Measurements from ENCODE around the gene TLCD5. TPM values are rescaled to one million over a fixed set of nuclear protein-coding genes. Genes with fewer than 3 reads are reported as not detected.

Gene TLCD5
- total RNA-seq, 1 experiment from 2014 or later, result 8.3 TPM

DNA sequence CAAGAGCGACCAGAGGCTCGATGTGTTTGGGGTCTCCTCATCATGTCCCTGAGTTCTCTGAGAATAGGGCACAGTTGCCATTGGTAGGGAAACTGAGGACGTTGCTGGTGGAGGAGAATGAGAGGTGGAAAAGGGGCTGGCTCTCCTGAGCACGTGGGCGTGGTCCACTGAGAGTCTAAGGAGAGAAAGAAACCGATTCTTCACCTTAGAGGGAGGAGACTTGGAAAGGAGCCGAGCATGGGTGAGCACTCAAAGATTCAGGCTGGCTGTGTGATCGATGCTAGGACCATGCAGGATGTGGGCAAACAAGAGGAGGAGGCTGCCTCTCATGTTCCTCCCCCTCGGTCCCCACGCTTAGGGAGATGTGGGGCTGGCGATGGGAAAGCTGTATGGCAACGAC lies 19.8 kb upstream of the TLCD5 start:
- ATAC-seq (no peak), DNase-seq (ENCODE audit: low spot score) (no peak)
- TF ChIP-seq ZNF138 (CRISPR knock-in tag; conservative IDR thresholded peaks at IDR 0.05), result no peak
- no peak for TF ChIP-seq RELA (CRISPR knock-in tag; IDR thresholded peaks at IDR 0.05; ENCODE audit: borderline replicate concordance)
- TF ChIP-seq NR2C2 (CRISPR knock-in tag; IDR thresholded peaks at IDR 0.05), result no peak
- TF ChIP-seq NFYB (CRISPR knock-in tag; conservative IDR thresholded peaks at IDR 0.05; ENCODE audit: low read depth), result no peak
- no peak for TF ChIP-seq SMAD4 (CRISPR knock-in tag; IDR thresholded peaks at IDR 0.05)
- no peak for TF ChIP-seq KAT7 (CRISPR knock-in tag; IDR thresholded peaks at IDR 0.05; ENCODE audit: borderline replicate concordance)
- TF ChIP-seq MYBL2 (CRISPR knock-in tag; IDR thresholded peaks at IDR 0.05), result no peak
- Mint-ChIP-seq H3K9me3 (no peaks in the 10 kb centered on the region), H3K27me3 (ENCODE audit: low read depth) (peaks cover 6% of the 10 kb centered on the region), H3K4me1 (peaks cover 17% of the 10 kb centered on the region), H3K4me3 (no peak overlapping the region), H3K27ac (no peak overlapping the region), H3K36me3 (no peaks in the 10 kb centered on the region)
- ChIA-PET POLR2A (no interaction called here), CTCF (interaction anchor here (0.7 to 17.0 kb wide), 6 partner anchors 13 to 135 kb away, joined by 3 to 623 read pairs (median 4); partner anchors contain the start of gene POU2F3)

DNA sequence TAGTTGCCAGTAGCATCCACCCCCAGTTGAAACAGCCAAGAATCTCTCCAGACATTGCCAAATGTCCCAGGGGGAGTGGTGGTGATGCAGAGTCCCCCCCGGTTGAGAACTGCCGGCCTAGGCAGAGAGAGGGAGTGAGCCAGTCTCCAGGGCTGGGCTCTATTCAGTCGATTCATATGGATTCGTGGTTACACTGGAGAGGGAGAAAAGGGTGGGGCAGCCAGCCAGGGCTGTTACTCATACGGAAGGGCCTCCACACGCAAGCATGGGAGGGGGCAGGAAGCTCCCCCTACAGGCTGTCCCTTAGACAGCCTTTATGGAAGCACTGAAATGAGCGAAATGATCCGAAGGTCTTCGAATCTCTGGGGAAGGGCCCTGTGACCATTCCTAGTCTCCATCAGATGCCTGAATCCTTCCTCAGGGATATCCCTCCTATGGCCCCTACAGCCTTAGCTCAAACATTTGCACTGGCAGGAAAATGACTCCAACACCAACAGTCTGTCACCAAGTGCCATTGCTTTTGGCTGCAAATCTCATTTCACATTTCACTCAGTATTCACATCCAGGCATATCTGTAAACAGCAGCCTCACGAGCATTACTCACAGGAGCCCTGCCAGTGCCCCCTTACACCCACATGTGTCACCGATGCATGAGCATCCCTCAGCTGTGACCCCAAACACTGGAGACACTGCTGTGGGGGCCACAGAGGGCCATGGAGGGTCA lies 18.4 kb upstream of the TLCD5 start:
- DNase-seq (ENCODE audit: low spot score) (peak; percentile 52), ATAC-seq (peak; percentile 85)
- H3K36me3 Mint-ChIP-seq, result no peaks in the 10 kb centered on the region
- peaks cover 6% of the 10 kb centered on the region for H3K27me3 Mint-ChIP-seq (ENCODE audit: low read depth)
- H3K4me3 Mint-ChIP-seq, result no peak overlapping the region
- ChIA-PET POLR2A (no interaction called here), CTCF (interaction anchor here (0.6 to 17.0 kb wide), 10 partner anchors 15 to 607 kb away, joined by 3 to 623 read pairs (median 4); partner anchors contain the start of genes ARHGEF12 and POU2F3)
- H3K27ac Mint-ChIP-seq, result no peak overlapping the region
- no peaks in the 10 kb centered on the region for H3K9me3 Mint-ChIP-seq
- peaks cover 17% of the 10 kb centered on the region for H3K4me1 Mint-ChIP-seq
- TF ChIP-seq CBFB (CRISPR knock-in tag; IDR thresholded peaks at IDR 0.05; ENCODE audit: low read depth) (no peak), EMX1 (CRISPR knock-in tag; IDR thresholded peaks at IDR 0.05) (no peak), ZNF138 (CRISPR knock-in tag; conservative IDR thresholded peaks at IDR 0.05) (no peak), MYBL2 (CRISPR knock-in tag; IDR thresholded peaks at IDR 0.05) (no peak)
- TF ChIP-seq, protein P1, sequence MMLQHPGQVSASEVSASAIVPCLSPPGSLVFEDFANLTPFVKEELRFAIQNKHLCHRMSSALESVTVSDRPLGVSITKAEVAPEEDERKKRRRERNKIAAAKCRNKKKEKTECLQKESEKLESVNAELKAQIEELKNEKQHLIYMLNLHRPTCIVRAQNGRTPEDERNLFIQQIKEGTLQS (CRISPR knock-in tag; conservative IDR thresholded peaks at IDR 0.05), result no peak
- TF ChIP-seq, protein P2, sequence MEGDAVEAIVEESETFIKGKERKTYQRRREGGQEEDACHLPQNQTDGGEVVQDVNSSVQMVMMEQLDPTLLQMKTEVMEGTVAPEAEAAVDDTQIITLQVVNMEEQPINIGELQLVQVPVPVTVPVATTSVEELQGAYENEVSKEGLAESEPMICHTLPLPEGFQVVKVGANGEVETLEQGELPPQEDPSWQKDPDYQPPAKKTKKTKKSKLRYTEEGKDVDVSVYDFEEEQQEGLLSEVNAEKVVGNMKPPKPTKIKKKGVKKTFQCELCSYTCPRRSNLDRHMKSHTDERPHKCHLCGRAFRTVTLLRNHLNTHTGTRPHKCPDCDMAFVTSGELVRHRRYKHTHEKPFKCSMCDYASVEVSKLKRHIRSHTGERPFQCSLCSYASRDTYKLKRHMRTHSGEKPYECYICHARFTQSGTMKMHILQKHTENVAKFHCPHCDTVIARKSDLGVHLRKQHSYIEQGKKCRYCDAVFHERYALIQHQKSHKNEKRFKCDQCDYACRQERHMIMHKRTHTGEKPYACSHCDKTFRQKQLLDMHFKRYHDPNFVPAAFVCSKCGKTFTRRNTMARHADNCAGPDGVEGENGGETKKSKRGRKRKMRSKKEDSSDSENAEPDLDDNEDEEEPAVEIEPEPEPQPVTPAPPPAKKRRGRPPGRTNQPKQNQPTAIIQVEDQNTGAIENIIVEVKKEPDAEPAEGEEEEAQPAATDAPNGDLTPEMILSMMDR (IDR thresholded peaks at IDR 0.05), result peak; percentile 34; the same call in 1 of the 2 replicates
- TF ChIP-seq, protein P3, sequence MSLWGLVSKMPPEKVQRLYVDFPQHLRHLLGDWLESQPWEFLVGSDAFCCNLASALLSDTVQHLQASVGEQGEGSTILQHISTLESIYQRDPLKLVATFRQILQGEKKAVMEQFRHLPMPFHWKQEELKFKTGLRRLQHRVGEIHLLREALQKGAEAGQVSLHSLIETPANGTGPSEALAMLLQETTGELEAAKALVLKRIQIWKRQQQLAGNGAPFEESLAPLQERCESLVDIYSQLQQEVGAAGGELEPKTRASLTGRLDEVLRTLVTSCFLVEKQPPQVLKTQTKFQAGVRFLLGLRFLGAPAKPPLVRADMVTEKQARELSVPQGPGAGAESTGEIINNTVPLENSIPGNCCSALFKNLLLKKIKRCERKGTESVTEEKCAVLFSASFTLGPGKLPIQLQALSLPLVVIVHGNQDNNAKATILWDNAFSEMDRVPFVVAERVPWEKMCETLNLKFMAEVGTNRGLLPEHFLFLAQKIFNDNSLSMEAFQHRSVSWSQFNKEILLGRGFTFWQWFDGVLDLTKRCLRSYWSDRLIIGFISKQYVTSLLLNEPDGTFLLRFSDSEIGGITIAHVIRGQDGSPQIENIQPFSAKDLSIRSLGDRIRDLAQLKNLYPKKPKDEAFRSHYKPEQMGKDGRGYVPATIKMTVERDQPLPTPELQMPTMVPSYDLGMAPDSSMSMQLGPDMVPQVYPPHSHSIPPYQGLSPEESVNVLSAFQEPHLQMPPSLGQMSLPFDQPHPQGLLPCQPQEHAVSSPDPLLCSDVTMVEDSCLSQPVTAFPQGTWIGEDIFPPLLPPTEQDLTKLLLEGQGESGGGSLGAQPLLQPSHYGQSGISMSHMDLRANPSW (CRISPR knock-in tag; conservative IDR thresholded peaks at IDR 0.05; ENCODE audit: low read depth), result no peak

DNA sequence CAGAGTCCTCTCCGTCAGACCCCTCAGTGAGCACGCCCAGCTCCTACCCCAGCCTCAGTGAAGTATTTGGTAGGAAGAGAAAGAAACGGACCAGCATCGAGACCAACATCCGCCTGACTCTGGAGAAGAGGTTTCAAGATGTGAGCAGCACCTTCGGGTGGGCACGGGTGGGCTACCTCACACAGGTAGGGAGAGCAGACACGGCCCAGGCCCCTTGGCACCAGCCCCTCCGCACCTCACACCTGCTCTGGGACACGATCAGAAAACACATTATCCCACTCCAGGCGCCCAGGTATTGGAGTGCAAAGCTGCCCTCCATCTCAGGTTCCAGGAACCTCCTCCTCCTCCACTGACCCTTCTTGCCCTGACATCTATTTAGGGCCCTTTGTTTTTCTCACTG lies 17.6 kb upstream of the TLCD5 start:
- no peak overlapping the region for H3K4me3 Mint-ChIP-seq
- H3K36me3 Mint-ChIP-seq, result no peaks in the 10 kb centered on the region
- H3K9me3 Mint-ChIP-seq, result no peaks in the 10 kb centered on the region
- ATAC-seq, result no peak
- ChIA-PET CTCF (interaction anchor here (1.2 to 17.0 kb wide), 4 partner anchors 16 to 64 kb away, joined by 3 to 623 read pairs (median 7); partner anchors contain the start of genes ARHGEF12 and POU2F3), POLR2A (no interaction called here)
- H3K27me3 Mint-ChIP-seq (ENCODE audit: low read depth), result peaks cover 6% of the 10 kb centered on the region
- H3K27ac Mint-ChIP-seq, result no peak overlapping the region
- DNase-seq (ENCODE audit: low spot score), result no peak
- H3K4me1 Mint-ChIP-seq, result peaks cover 11% of the 10 kb centered on the region
- no peak for TF ChIP-seq GRHL2 (CRISPR knock-in tag; IDR thresholded peaks at IDR 0.05; ENCODE audit: insufficient replicate concordance, severe bottlenecking)
- TF ChIP-seq JUN (CRISPR knock-in tag; IDR thresholded peaks at IDR 0.05), result no peak
- TF ChIP-seq IRF2 (CRISPR knock-in tag; IDR thresholded peaks at IDR 0.05; ENCODE audit: borderline replicate concordance, low read depth), result no peak
- TF ChIP-seq ELF4 (CRISPR knock-in tag; IDR thresholded peaks at IDR 0.05; ENCODE audit: low read depth), result no peak
- no peak for TF ChIP-seq NR1H2 (CRISPR knock-in tag; IDR thresholded peaks at IDR 0.05)
- no peak for TF ChIP-seq ETV6 (CRISPR knock-in tag; IDR thresholded peaks at IDR 0.05)
- TF ChIP-seq, protein P2 (IDR thresholded peaks at IDR 0.05), result no peak
- TF ChIP-seq ZBTB21 (CRISPR knock-in tag; IDR thresholded peaks at IDR 0.05; ENCODE audit: borderline replicate concordance), result no peak
- TF ChIP-seq, protein P4, sequence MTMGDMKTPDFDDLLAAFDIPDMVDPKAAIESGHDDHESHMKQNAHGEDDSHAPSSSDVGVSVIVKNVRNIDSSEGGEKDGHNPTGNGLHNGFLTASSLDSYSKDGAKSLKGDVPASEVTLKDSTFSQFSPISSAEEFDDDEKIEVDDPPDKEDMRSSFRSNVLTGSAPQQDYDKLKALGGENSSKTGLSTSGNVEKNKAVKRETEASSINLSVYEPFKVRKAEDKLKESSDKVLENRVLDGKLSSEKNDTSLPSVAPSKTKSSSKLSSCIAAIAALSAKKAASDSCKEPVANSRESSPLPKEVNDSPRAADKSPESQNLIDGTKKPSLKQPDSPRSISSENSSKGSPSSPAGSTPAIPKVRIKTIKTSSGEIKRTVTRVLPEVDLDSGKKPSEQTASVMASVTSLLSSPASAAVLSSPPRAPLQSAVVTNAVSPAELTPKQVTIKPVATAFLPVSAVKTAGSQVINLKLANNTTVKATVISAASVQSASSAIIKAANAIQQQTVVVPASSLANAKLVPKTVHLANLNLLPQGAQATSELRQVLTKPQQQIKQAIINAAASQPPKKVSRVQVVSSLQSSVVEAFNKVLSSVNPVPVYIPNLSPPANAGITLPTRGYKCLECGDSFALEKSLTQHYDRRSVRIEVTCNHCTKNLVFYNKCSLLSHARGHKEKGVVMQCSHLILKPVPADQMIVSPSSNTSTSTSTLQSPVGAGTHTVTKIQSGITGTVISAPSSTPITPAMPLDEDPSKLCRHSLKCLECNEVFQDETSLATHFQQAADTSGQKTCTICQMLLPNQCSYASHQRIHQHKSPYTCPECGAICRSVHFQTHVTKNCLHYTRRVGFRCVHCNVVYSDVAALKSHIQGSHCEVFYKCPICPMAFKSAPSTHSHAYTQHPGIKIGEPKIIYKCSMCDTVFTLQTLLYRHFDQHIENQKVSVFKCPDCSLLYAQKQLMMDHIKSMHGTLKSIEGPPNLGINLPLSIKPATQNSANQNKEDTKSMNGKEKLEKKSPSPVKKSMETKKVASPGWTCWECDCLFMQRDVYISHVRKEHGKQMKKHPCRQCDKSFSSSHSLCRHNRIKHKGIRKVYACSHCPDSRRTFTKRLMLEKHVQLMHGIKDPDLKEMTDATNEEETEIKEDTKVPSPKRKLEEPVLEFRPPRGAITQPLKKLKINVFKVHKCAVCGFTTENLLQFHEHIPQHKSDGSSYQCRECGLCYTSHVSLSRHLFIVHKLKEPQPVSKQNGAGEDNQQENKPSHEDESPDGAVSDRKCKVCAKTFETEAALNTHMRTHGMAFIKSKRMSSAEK (CRISPR knock-in tag; IDR thresholded peaks at IDR 0.05; ENCODE audit: borderline replicate concordance), result no peak

All from WTC11 (cell line).